ENCODE data around the gene LAMA5.

GRCh38 chr20:62305149-62305764 is 61.9 kb downstream of the LAMA5 start:
- TF ChIP-seq CTCF (conservative IDR thresholded peaks at IDR 0.05; ENCODE audit: low read depth in 2 of 2) (no peak), POLR2AphosphoS5 (IDR thresholded peaks at IDR 0.05; ENCODE audit: low read depth) (no peak; the same call in 1 of the 2 replicates), CREB1 (CRISPR knock-in tag; IDR thresholded peaks at IDR 0.05; ENCODE audit: low read depth) (no peak)

Measured in GM23338 (cell line).